Panc1 (cell line): ENCODE results near the gene MAP2K3.

ENCODE experiments used
- POLR2AphosphoS5 ChIP-seq: IDR thresholded peaks from 2 replicates; pipeline ENCODE4 v1.6.1; 2012; ENCODE audit warnings: mild to moderate bottlenecking, low read depth, low read length, moderate library complexity
- REST ChIP-seq, 2 experiments: IDR thresholded peaks; 2 replicates each; pipeline ENCODE4 v1.6.1; 2011 to 2012; ENCODE audit warnings: low read depth in 2 of 2, control low read depth in 1 of 2, low read length in 1 of 2, mild to moderate bottlenecking in 1 of 2, moderate library complexity in 1 of 2; ENCODE audit not compliant: insufficient read depth in 1 of 2
- TCF7L2 ChIP-seq: IDR thresholded peaks from 2 replicates; pipeline ENCODE4 v1.6.1; 2011; ENCODE audit warnings: mild to moderate bottlenecking, low read depth, low read length, inconsistent platforms
- TF ChIP-seq, protein P1 (sequence below): fragments of 450-650 bp; IDR thresholded peaks from 2 replicates; pipeline ENCODE4 v1.5.1; 2017; ENCODE audit warnings: mild to moderate bottlenecking

- TF ChIP-seq, protein P1, sequence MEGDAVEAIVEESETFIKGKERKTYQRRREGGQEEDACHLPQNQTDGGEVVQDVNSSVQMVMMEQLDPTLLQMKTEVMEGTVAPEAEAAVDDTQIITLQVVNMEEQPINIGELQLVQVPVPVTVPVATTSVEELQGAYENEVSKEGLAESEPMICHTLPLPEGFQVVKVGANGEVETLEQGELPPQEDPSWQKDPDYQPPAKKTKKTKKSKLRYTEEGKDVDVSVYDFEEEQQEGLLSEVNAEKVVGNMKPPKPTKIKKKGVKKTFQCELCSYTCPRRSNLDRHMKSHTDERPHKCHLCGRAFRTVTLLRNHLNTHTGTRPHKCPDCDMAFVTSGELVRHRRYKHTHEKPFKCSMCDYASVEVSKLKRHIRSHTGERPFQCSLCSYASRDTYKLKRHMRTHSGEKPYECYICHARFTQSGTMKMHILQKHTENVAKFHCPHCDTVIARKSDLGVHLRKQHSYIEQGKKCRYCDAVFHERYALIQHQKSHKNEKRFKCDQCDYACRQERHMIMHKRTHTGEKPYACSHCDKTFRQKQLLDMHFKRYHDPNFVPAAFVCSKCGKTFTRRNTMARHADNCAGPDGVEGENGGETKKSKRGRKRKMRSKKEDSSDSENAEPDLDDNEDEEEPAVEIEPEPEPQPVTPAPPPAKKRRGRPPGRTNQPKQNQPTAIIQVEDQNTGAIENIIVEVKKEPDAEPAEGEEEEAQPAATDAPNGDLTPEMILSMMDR = no peak
- TF ChIP-seq POLR2AphosphoS5 = no peak
- TF ChIP-seq TCF7L2 = no peak
- TF ChIP-seq REST (IDR thresholded peaks at IDR 0.05; ENCODE audit: insufficient read depth in 1 of 2, low read depth in 2 of 2, low read length in 1 of 2) = no peak
These were observed 11.8 kb downstream of the MAP2K3 start for GRCh38 chr17:21296097-21297025.
